GM23338 (cell line): ENCODE measurements around the gene RAB40C.

Source experiments
- CREB1 ChIP-seq: fragments of 250-450 bp; sonication (Bioruptor Pico); IDR thresholded peaks from 2 replicates; pipeline ENCODE4 v1.5.0; 2020; ENCODE audit warnings: low read depth, mild to moderate bottlenecking, moderate library complexity
- EZH2 ChIP-seq: fragments of 200-600 bp; sonication (generic); IDR thresholded peaks from one replicate; pipeline ENCODE4 v1.8.0; 2017; ENCODE audit warnings: antibody characterized with exemption, mild to moderate bottlenecking, low read depth; ENCODE audit not compliant: unreplicated experiment
- EZH2phosphoT487 ChIP-seq: fragments of 200-600 bp; sonication (generic); IDR thresholded peaks from one replicate; pipeline ENCODE4 v1.8.1; 2018; ENCODE audit warnings: antibody characterized with exemption; ENCODE audit not compliant: unreplicated experiment
- JUNB ChIP-seq: IDR thresholded peaks from one replicate; pipeline ENCODE4 v1.6.1; 2016; ENCODE audit warnings: antibody characterized with exemption; ENCODE audit not compliant: unreplicated experiment
- POLR2AphosphoS5 ChIP-seq: IDR thresholded peaks from 2 replicates; pipeline ENCODE4 v1.6.1; 2016; ENCODE audit warnings: antibody characterized with exemption, low read depth
- STAT1 ChIP-seq: IDR thresholded peaks from one replicate; pipeline ENCODE4 v1.6.1; 2016; ENCODE audit warnings: antibody characterized with exemption; ENCODE audit not compliant: unreplicated experiment
- TF ChIP-seq, protein P1 (sequence below), 2 experiments: fragments of 200-600 bp in 1 of 2; sonication (generic) in 1 of 2; conservative IDR thresholded peaks; 2 replicates each; pipeline versions ENCODE4 v1.5.1 to v1.6.1; 2016 to 2017; ENCODE audit warnings: antibody characterized with exemption in 2 of 2, low read depth in 2 of 2, mild to moderate bottlenecking in 2 of 2, moderate library complexity in 1 of 2
- TF ChIP-seq, protein P2 (sequence below): IDR thresholded peaks from one replicate; pipeline ENCODE4 v1.6.1; 2018; ENCODE audit warnings: antibody characterized with exemption; ENCODE audit not compliant: unreplicated experiment
- TF ChIP-seq, protein P3 (sequence below): fragments of 250-450 bp; sonication (Bioruptor Pico); IDR thresholded peaks from 2 replicates; pipeline ENCODE4 v1.5.0; 2020; ENCODE audit warnings: mild to moderate bottlenecking, moderate library complexity

DNA sequence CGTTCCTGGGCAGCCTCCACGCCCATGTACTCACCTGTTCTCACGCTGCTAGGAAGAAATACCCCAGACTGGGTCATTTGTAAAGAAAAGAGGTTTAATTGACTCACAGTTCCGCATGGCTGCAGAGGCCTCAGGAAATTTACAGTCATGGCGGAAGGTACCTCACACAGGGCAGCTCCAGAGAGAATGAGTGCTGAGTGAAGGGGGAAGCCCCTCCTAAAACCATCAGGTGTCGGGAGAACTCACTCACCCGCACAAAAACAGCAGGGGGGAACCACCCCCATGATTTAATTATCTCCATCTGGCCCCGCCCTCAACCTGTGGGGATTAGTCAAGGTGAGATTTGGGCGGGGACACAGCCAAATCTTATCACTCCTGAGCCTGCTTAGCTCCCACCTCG lies 18.2 kb downstream of the RAB40C start:
- TF ChIP-seq, protein P1, sequence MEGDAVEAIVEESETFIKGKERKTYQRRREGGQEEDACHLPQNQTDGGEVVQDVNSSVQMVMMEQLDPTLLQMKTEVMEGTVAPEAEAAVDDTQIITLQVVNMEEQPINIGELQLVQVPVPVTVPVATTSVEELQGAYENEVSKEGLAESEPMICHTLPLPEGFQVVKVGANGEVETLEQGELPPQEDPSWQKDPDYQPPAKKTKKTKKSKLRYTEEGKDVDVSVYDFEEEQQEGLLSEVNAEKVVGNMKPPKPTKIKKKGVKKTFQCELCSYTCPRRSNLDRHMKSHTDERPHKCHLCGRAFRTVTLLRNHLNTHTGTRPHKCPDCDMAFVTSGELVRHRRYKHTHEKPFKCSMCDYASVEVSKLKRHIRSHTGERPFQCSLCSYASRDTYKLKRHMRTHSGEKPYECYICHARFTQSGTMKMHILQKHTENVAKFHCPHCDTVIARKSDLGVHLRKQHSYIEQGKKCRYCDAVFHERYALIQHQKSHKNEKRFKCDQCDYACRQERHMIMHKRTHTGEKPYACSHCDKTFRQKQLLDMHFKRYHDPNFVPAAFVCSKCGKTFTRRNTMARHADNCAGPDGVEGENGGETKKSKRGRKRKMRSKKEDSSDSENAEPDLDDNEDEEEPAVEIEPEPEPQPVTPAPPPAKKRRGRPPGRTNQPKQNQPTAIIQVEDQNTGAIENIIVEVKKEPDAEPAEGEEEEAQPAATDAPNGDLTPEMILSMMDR (conservative IDR thresholded peaks at IDR 0.05; ENCODE audit: low read depth in 2 of 2) = no peak
- TF ChIP-seq, protein P2, sequence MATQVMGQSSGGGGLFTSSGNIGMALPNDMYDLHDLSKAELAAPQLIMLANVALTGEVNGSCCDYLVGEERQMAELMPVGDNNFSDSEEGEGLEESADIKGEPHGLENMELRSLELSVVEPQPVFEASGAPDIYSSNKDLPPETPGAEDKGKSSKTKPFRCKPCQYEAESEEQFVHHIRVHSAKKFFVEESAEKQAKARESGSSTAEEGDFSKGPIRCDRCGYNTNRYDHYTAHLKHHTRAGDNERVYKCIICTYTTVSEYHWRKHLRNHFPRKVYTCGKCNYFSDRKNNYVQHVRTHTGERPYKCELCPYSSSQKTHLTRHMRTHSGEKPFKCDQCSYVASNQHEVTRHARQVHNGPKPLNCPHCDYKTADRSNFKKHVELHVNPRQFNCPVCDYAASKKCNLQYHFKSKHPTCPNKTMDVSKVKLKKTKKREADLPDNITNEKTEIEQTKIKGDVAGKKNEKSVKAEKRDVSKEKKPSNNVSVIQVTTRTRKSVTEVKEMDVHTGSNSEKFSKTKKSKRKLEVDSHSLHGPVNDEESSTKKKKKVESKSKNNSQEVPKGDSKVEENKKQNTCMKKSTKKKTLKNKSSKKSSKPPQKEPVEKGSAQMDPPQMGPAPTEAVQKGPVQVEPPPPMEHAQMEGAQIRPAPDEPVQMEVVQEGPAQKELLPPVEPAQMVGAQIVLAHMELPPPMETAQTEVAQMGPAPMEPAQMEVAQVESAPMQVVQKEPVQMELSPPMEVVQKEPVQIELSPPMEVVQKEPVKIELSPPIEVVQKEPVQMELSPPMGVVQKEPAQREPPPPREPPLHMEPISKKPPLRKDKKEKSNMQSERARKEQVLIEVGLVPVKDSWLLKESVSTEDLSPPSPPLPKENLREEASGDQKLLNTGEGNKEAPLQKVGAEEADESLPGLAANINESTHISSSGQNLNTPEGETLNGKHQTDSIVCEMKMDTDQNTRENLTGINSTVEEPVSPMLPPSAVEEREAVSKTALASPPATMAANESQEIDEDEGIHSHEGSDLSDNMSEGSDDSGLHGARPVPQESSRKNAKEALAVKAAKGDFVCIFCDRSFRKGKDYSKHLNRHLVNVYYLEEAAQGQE = no peak
- TF ChIP-seq POLR2AphosphoS5 (no peak), CREB1 (CRISPR knock-in tag) (no peak), JUNB (no peak), STAT1 (no peak), EZH2 (no peak), EZH2phosphoT487 (no peak)
- TF ChIP-seq, protein P3, sequence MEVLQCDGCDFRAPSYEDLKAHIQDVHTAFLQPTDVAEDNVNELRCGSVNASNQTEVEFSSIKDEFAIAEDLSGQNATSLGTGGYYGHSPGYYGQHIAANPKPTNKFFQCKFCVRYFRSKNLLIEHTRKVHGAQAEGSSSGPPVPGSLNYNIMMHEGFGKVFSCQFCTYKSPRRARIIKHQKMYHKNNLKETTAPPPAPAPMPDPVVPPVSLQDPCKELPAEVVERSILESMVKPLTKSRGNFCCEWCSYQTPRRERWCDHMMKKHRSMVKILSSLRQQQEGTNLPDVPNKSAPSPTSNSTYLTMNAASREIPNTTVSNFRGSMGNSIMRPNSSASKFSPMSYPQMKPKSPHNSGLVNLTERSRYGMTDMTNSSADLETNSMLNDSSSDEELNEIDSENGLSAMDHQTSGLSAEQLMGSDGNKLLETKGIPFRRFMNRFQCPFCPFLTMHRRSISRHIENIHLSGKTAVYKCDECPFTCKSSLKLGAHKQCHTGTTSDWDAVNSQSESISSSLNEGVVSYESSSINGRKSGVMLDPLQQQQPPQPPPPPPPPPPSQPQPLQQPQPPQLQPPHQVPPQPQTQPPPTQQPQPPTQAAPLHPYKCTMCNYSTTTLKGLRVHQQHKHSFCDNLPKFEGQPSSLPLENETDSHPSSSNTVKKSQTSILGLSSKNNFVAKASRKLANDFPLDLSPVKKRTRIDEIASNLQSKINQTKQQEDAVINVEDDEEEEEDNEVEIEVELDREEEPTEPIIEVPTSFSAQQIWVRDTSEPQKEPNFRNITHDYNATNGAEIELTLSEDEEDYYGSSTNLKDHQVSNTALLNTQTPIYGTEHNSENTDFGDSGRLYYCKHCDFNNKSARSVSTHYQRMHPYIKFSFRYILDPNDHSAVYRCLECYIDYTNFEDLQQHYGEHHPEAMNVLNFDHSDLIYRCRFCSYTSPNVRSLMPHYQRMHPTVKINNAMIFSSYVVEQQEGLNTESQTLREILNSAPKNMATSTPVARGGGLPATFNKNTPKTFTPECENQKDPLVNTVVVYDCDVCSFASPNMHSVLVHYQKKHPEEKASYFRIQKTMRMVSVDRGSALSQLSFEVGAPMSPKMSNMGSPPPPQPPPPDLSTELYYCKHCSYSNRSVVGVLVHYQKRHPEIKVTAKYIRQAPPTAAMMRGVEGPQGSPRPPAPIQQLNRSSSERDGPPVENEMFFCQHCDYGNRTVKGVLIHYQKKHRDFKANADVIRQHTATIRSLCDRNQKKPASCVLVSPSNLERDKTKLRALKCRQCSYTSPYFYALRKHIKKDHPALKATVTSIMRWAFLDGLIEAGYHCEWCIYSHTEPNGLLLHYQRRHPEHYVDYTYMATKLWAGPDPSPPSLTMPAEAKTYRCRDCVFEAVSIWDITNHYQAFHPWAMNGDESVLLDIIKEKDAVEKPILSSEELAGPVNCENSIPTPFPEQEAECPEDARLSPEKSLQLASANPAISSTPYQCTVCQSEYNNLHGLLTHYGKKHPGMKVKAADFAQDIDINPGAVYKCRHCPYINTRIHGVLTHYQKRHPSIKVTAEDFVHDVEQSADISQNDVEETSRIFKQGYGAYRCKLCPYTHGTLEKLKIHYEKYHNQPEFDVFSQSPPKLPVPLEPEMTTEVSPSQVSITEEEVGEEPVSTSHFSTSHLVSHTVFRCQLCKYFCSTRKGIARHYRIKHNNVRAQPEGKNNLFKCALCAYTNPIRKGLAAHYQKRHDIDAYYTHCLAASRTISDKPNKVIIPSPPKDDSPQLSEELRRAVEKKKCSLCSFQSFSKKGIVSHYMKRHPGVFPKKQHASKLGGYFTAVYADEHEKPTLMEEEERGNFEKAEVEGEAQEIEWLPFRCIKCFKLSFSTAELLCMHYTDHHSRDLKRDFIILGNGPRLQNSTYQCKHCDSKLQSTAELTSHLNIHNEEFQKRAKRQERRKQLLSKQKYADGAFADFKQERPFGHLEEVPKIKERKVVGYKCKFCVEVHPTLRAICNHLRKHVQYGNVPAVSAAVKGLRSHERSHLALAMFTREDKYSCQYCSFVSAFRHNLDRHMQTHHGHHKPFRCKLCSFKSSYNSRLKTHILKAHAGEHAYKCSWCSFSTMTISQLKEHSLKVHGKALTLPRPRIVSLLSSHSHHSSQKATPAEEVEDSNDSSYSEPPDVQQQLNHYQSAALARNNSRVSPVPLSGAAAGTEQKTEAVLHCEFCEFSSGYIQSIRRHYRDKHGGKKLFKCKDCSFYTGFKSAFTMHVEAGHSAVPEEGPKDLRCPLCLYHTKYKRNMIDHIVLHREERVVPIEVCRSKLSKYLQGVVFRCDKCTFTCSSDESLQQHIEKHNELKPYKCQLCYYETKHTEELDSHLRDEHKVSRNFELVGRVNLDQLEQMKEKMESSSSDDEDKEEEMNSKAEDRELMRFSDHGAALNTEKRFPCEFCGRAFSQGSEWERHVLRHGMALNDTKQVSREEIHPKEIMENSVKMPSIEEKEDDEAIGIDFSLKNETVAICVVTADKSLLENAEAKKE (CRISPR knock-in tag) = no peak
